Esophagus squamous epithelium (tissue), 4 donors: Measurements from ENCODE around the gene REC114.

Experiments used
- POLR2A ChIP-seq, 4 donors: fragments of 450-650 bp; IDR thresholded peaks; one replicate each; pipeline ENCODE4 v1.6.1; 2017; ENCODE audit warnings: antibody characterized with exemption in 4 of 4, mild to moderate bottlenecking in 4 of 4, moderate library complexity in 3 of 4
- TF ChIP-seq, protein P1 (sequence below), 6 experiments: fragments of 450-650 bp in 4 of 6; fragments of 200-600 bp in 2 of 6; sonication (generic) in 2 of 6; IDR thresholded peaks; one replicate each; pipeline ENCODE4 v1.5.1; 2016 to 2019; ENCODE audit warnings: antibody characterized with exemption in 6 of 6, mild to moderate bottlenecking in 4 of 6, moderate library complexity in 4 of 6

DNA sequence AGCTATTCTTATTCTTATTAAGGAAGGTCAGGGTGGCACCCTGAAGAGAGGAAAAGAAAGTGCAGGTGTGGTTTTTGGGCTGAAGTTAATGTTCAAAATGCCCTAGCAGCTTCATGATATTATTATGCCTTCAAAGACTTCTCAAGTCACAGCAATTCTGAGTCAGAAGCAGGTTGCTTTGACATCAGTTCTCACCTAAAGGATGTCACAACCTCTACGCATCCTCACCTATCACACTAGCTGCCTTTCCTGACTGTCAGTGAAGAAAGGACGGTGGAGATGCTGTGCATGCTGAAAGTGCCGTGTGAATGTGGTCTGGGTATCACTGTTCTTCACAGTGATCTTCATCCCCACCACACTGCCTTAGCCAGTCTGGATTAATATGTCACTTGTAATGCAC, 140.6 kb downstream of the REC114 start:
- TF ChIP-seq, protein P1, sequence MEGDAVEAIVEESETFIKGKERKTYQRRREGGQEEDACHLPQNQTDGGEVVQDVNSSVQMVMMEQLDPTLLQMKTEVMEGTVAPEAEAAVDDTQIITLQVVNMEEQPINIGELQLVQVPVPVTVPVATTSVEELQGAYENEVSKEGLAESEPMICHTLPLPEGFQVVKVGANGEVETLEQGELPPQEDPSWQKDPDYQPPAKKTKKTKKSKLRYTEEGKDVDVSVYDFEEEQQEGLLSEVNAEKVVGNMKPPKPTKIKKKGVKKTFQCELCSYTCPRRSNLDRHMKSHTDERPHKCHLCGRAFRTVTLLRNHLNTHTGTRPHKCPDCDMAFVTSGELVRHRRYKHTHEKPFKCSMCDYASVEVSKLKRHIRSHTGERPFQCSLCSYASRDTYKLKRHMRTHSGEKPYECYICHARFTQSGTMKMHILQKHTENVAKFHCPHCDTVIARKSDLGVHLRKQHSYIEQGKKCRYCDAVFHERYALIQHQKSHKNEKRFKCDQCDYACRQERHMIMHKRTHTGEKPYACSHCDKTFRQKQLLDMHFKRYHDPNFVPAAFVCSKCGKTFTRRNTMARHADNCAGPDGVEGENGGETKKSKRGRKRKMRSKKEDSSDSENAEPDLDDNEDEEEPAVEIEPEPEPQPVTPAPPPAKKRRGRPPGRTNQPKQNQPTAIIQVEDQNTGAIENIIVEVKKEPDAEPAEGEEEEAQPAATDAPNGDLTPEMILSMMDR (IDR thresholded peaks at IDR 0.05), result no peak
- TF ChIP-seq POLR2A (IDR thresholded peaks at IDR 0.05), result no peak
